ENCODE measurements around the gene MN1.

MN1 gene

GRCh38 chr22:27747396-27748221 lies 53.9 kb downstream of the MN1 start:
- TF ChIP-seq GATA2 (IDR thresholded peaks at IDR 0.05; ENCODE audit: low read depth, low read length) = no peak
- TF ChIP-seq GATA3 (IDR thresholded peaks at IDR 0.05; ENCODE audit: low read depth, low read length) = no peak

GRCh38 chr22:27746918-27747317 lies 54.6 kb downstream of the MN1 start:
- TF ChIP-seq GATA3 (IDR thresholded peaks at IDR 0.05; ENCODE audit: low read depth, low read length) (no peak), GATA2 (IDR thresholded peaks at IDR 0.05; ENCODE audit: low read depth, low read length) (no peak)

GRCh38 chr22:27745809-27746208 lies 55.7 kb downstream of the MN1 start:
- no peak for TF ChIP-seq GATA3 (IDR thresholded peaks at IDR 0.05; ENCODE audit: low read depth, low read length)
- no peak for TF ChIP-seq GATA2 (IDR thresholded peaks at IDR 0.05; ENCODE audit: low read depth, low read length)

- no peak for TF ChIP-seq GATA3 (IDR thresholded peaks at IDR 0.05; ENCODE audit: low read depth, low read length)
- no peak for TF ChIP-seq GATA2 (IDR thresholded peaks at IDR 0.05; ENCODE audit: low read depth, low read length)
These were observed 56.4 kb downstream of the MN1 start for GRCh38 chr22:27745154-27745553.

- no peak for TF ChIP-seq GATA2 (IDR thresholded peaks at IDR 0.05; ENCODE audit: low read depth, low read length)
These were observed 61.3 kb downstream of the MN1 start for GRCh38 chr22:27740202-27740748.

GRCh38 chr22:27737521-27737920 lies 64.0 kb downstream of the MN1 start:
- TF ChIP-seq GATA3 (IDR thresholded peaks at IDR 0.05; ENCODE audit: low read depth, low read length) (no peak), GATA2 (IDR thresholded peaks at IDR 0.05; ENCODE audit: low read depth, low read length) (no peak)

- TF ChIP-seq GATA2 (IDR thresholded peaks at IDR 0.05; ENCODE audit: low read depth, low read length) (no peak), GATA3 (IDR thresholded peaks at IDR 0.05; ENCODE audit: low read depth, low read length) (no peak)
These were observed 67.5 kb downstream of the MN1 start for GRCh38 chr22:27734066-27734465.

GRCh38 chr22:27732841-27733240 lies 68.7 kb downstream of the MN1 start:
- TF ChIP-seq GATA3 (IDR thresholded peaks at IDR 0.05; ENCODE audit: low read depth, low read length) (no peak), GATA2 (IDR thresholded peaks at IDR 0.05; ENCODE audit: low read depth, low read length) (no peak)

- no peak for TF ChIP-seq GATA2 (IDR thresholded peaks at IDR 0.05; ENCODE audit: low read depth, low read length)
- no peak for TF ChIP-seq GATA3 (IDR thresholded peaks at IDR 0.05; ENCODE audit: low read depth, low read length)
These were observed 69.2 kb downstream of the MN1 start for GRCh38 chr22:27732391-27732790.

GRCh38 chr22:27731621-27732020 lies 69.9 kb downstream of the MN1 start:
- TF ChIP-seq GATA2 (IDR thresholded peaks at IDR 0.05; ENCODE audit: low read depth, low read length) (no peak), GATA3 (IDR thresholded peaks at IDR 0.05; ENCODE audit: low read depth, low read length) (no peak)

- TF ChIP-seq GATA3 (IDR thresholded peaks at IDR 0.05; ENCODE audit: low read depth, low read length) (no peak), GATA2 (IDR thresholded peaks at IDR 0.05; ENCODE audit: low read depth, low read length) (no peak)
These were observed 70.7 kb downstream of the MN1 start for GRCh38 chr22:27730641-27731433.

GRCh38 chr22:27729246-27729645 lies 72.3 kb downstream of the MN1 start:
- TF ChIP-seq GATA3 (IDR thresholded peaks at IDR 0.05; ENCODE audit: low read depth, low read length) = no peak

- no peak for TF ChIP-seq GATA3 (IDR thresholded peaks at IDR 0.05; ENCODE audit: low read depth, low read length)
- TF ChIP-seq GATA2 (IDR thresholded peaks at IDR 0.05; ENCODE audit: low read depth, low read length) = no peak
These were observed 73.7 kb downstream of the MN1 start for GRCh38 chr22:27727673-27728451.
